AG08395 (cell line): ENCODE results near the gene IMPG2.

Experiments used
- DNase-seq: peaks from one replicate; pipeline ENCODE4 v3.0.0; 2012; ENCODE audit warnings: mixed read lengths, low spot score

IMPG2 gene

GRCh38 chr3:101240719-101241399, 79.5 kb downstream of the IMPG2 start:
- DNase-seq: no peak

- DNase-seq: no peak
These were observed 85.3 kb downstream of the IMPG2 start for GRCh38 chr3:101235048-101235447.

GRCh38 chr3:101230618-101231017, 89.8 kb downstream of the IMPG2 start:
- no peak for DNase-seq

- peak; percentile 7 for DNase-seq
These were observed 90.7 kb downstream of the IMPG2 start for GRCh38 chr3:101229681-101230080.

- DNase-seq: no peak
These were observed 91.9 kb downstream of the IMPG2 start for GRCh38 chr3:101228441-101228840.

GRCh38 chr3:101224739-101225138, 95.6 kb downstream of the IMPG2 start:
- DNase-seq: no peak

GRCh38 chr3:101223016-101223415, 97.4 kb downstream of the IMPG2 start:
- no peak for DNase-seq

- no peak for DNase-seq
These were observed 100.4 kb downstream of the IMPG2 start for GRCh38 chr3:101219842-101220560.

GRCh38 chr3:101217472-101218245, 102.7 kb downstream of the IMPG2 start:
- DNase-seq: no peak

- peak; percentile 57 for DNase-seq
These were observed 103.5 kb downstream of the IMPG2 start for GRCh38 chr3:101216710-101217465.

- no peak for DNase-seq
These were observed 107.6 kb downstream of the IMPG2 start for GRCh38 chr3:101212730-101213129.

GRCh38 chr3:101204246-101204645, 116.1 kb downstream of the IMPG2 start:
- no peak for DNase-seq

GRCh38 chr3:101203411-101203810, 117.0 kb downstream of the IMPG2 start:
- DNase-seq: peak; percentile 45

- DNase-seq: no peak
These were observed 117.7 kb downstream of the IMPG2 start for GRCh38 chr3:101202640-101203039.

- DNase-seq: no peak
These were observed 119.9 kb downstream of the IMPG2 start for GRCh38 chr3:101200461-101200860.

- DNase-seq: peak; percentile 59
These were observed 124.2 kb downstream of the IMPG2 start for GRCh38 chr3:101195951-101196713.

- no peak for DNase-seq
These were observed 126.0 kb downstream of the IMPG2 start for GRCh38 chr3:101194392-101194791.

- no peak for DNase-seq
These were observed 126.4 kb downstream of the IMPG2 start for GRCh38 chr3:101193957-101194356.

GRCh38 chr3:101189796-101190195, 130.6 kb downstream of the IMPG2 start:
- peak; percentile 6 for DNase-seq

- DNase-seq: no peak
These were observed 131.2 kb downstream of the IMPG2 start for GRCh38 chr3:101189176-101189575.

GRCh38 chr3:101185341-101185740, 135.0 kb downstream of the IMPG2 start:
- DNase-seq: no peak
